Activated naive CD8-positive, alpha-beta T cell treated with anti-CD3 and anti-CD28 coated beads for 36 hours (primary cell): ENCODE results near the gene PPT2. TPM values are rescaled to one million over a fixed set of nuclear protein-coding genes. Genes with fewer than 3 reads are reported as not detected.
"Not testable (repeated sequence)": the region's sequence is repeated elsewhere in the genome, so short reads cannot be mapped to it uniquely, and the experiment has no call there.

Source experiments
- DNase-seq: peaks from one replicate; pipeline ENCODE4 v3.0.0; 2021
- H3K27ac Mint-ChIP-seq: one replicate; pipeline ENCODE4 v1.8.0; 2022; ENCODE audit warnings: mild to moderate bottlenecking, moderate library complexity, mixed read lengths
- H3K27me3 Mint-ChIP-seq: one replicate; pipeline ENCODE4 v1.8.0; 2022; ENCODE audit warnings: mild to moderate bottlenecking, mixed read lengths
- H3K36me3 Mint-ChIP-seq: one replicate; pipeline ENCODE4 v1.8.0; 2021; ENCODE audit warnings: mild to moderate bottlenecking, mixed read lengths
- H3K4me1 Mint-ChIP-seq: one replicate; pipeline ENCODE4 v1.8.0; 2021; ENCODE audit warnings: mixed read lengths
- H3K4me3 Mint-ChIP-seq: one replicate; pipeline ENCODE4 v1.8.0; 2022; ENCODE audit warnings: mild to moderate bottlenecking, moderate library complexity, mixed read lengths
- H3K9me3 Mint-ChIP-seq: one replicate; pipeline ENCODE4 v1.8.0; 2022; ENCODE audit warnings: mixed read lengths
- total RNA-seq, 2 experiments: library from RNA; stranded (reverse); gene quantifications; one replicate each; pipeline ENCODE4 v1.2.3, GENCODE V29; 2021

The PPT2 gene
- total RNA-seq, 2 experiments from 2014 or later: 19.5 to 24.4 TPM

- peaks cover 45% of the 10 kb centered on the region for H3K4me1 Mint-ChIP-seq
- not testable (repeated sequence) for H3K27me3 Mint-ChIP-seq, DNase-seq, H3K9me3 Mint-ChIP-seq
- H3K27ac Mint-ChIP-seq: peak overlapping the region; percentile 80
- peak overlapping the region; percentile 33 for H3K4me3 Mint-ChIP-seq
- H3K36me3 Mint-ChIP-seq: peaks cover 36% of the 10 kb centered on the region
Measured at GRCh38 chr6:32185681-32186131, 31.8 kb downstream of the PPT2 start.

GRCh38 chr6:32186151-32186840 lies 32.4 kb downstream of the PPT2 start:
- Mint-ChIP-seq H3K4me1 (peaks cover 47% of the 10 kb centered on the region), H3K4me3 (peak overlapping the region; percentile 33), H3K36me3 (peaks cover 39% of the 10 kb centered on the region), H3K27ac (peak overlapping the region; percentile 80)
- not testable (repeated sequence) for DNase-seq, H3K9me3 Mint-ChIP-seq, H3K27me3 Mint-ChIP-seq

GRCh38 chr6:32187009-32187709 lies 33.2 kb downstream of the PPT2 start:
- H3K27ac Mint-ChIP-seq: peak overlapping the region; percentile 80
- peaks cover 40% of the 10 kb centered on the region for H3K36me3 Mint-ChIP-seq
- no peaks in the 10 kb centered on the region for H3K27me3 Mint-ChIP-seq

GRCh38 chr6:32187725-32188380 lies 33.9 kb downstream of the PPT2 start:
- Mint-ChIP-seq H3K4me1 (peaks cover 47% of the 10 kb centered on the region), H3K27ac (peak overlapping the region; percentile 83), H3K4me3 (peak overlapping the region; percentile 87), H3K36me3 (peaks cover 41% of the 10 kb centered on the region)
- H3K27me3 Mint-ChIP-seq, H3K9me3 Mint-ChIP-seq, DNase-seq: not testable (repeated sequence)

More at GRCh38 chr6:32187009-32187709, 33.2 kb downstream of the PPT2 start:
- DNase-seq: no peak
- Mint-ChIP-seq H3K9me3 (no peaks in the 10 kb centered on the region), H3K4me3 (peak overlapping the region; percentile 87), H3K4me1 (peaks cover 47% of the 10 kb centered on the region)

GRCh38 chr6:32188381-32189068 lies 34.6 kb downstream of the PPT2 start:
- DNase-seq: no peak
- Mint-ChIP-seq H3K4me3 (peak overlapping the region; percentile 87), H3K36me3 (peaks cover 41% of the 10 kb centered on the region), H3K27ac (peak overlapping the region; percentile 83), H3K27me3 (no peaks in the 10 kb centered on the region), H3K9me3 (no peaks in the 10 kb centered on the region), H3K4me1 (peaks cover 49% of the 10 kb centered on the region)

GRCh38 chr6:32189069-32189741 lies 35.3 kb downstream of the PPT2 start:
- H3K9me3 Mint-ChIP-seq: no peaks in the 10 kb centered on the region
- peak overlapping the region; percentile 83 for H3K27ac Mint-ChIP-seq
- H3K4me3 Mint-ChIP-seq: peak overlapping the region; percentile 87
- H3K36me3 Mint-ChIP-seq: peaks cover 43% of the 10 kb centered on the region
- no peaks in the 10 kb centered on the region for H3K27me3 Mint-ChIP-seq
- no peak for DNase-seq
- peaks cover 54% of the 10 kb centered on the region for H3K4me1 Mint-ChIP-seq

- Mint-ChIP-seq H3K4me3 (peak overlapping the region; percentile 87), H3K27me3 (no peaks in the 10 kb centered on the region), H3K9me3 (no peaks in the 10 kb centered on the region), H3K4me1 (peaks cover 59% of the 10 kb centered on the region), H3K27ac (peak overlapping the region; percentile 83), H3K36me3 (peaks cover 43% of the 10 kb centered on the region)
- no peak for DNase-seq
Measured at GRCh38 chr6:32189742-32190053, 35.8 kb downstream of the PPT2 start.

GRCh38 chr6:32190054-32190851 lies 36.3 kb downstream of the PPT2 start, which contains the start of gene PBX2:
Gene PBX2 (minus strand): TSS chr6:32190202. CDS start chr6:32189915, 287 bp downstream.
- peak within 1 kb of the TSS; percentile 93 for H3K27ac Mint-ChIP-seq
- DNase-seq: peak; percentile 70
- peaks cover 43% of the 10 kb centered on the region for H3K36me3 Mint-ChIP-seq
- H3K27me3 Mint-ChIP-seq: no peaks in the 10 kb centered on the region
- peaks cover 62% of the 10 kb centered on the region for H3K4me1 Mint-ChIP-seq
- peak within 1 kb of the TSS; percentile 92 for H3K4me3 Mint-ChIP-seq
- no peaks in the 10 kb centered on the region for H3K9me3 Mint-ChIP-seq

- peaks cover 56% of the 10 kb centered on the region for H3K4me1 Mint-ChIP-seq
- no peaks in the 10 kb centered on the region for H3K9me3 Mint-ChIP-seq
- H3K27me3 Mint-ChIP-seq: no peaks in the 10 kb centered on the region
- H3K4me3 Mint-ChIP-seq: peak overlapping the region; percentile 92
- H3K27ac Mint-ChIP-seq: peak overlapping the region; percentile 93
- H3K36me3 Mint-ChIP-seq: peaks cover 39% of the 10 kb centered on the region
- no peak for DNase-seq
Measured at GRCh38 chr6:32190911-32191677, 37.2 kb downstream of the PPT2 start.

GRCh38 chr6:32191696-32192607 lies 38.0 kb downstream of the PPT2 start:
- peaks cover 31% of the 10 kb centered on the region for H3K36me3 Mint-ChIP-seq

GRCh38 chr6:32192608-32193039 lies 38.7 kb downstream of the PPT2 start, which contains the start of gene GPSM3:
Gene GPSM3 (minus strand): TSS chr6:32192643. CDS start chr6:32192513, 130 bp downstream.
- Mint-ChIP-seq H3K4me1 (peaks cover 46% of the 10 kb centered on the region), H3K4me3 (peak within 1 kb of the TSS; percentile 92), H3K27me3 (no peaks in the 10 kb centered on the region), H3K9me3 (no peaks in the 10 kb centered on the region), H3K27ac (peak within 1 kb of the TSS; percentile 93), H3K36me3 (peaks cover 26% of the 10 kb centered on the region)
- peak; percentile 50 for DNase-seq

More at GRCh38 chr6:32191696-32192607, 38.0 kb downstream of the PPT2 start:
- H3K27me3 Mint-ChIP-seq: no peaks in the 10 kb centered on the region
- peaks cover 52% of the 10 kb centered on the region for H3K4me1 Mint-ChIP-seq
- no peaks in the 10 kb centered on the region for H3K9me3 Mint-ChIP-seq
- no peak for DNase-seq
- peak overlapping the region; percentile 93 for H3K27ac Mint-ChIP-seq
- H3K4me3 Mint-ChIP-seq: peak overlapping the region; percentile 92

GRCh38 chr6:32193096-32193495 lies 39.2 kb downstream of the PPT2 start:
- not testable (repeated sequence) for H3K27me3 Mint-ChIP-seq, DNase-seq, H3K9me3 Mint-ChIP-seq
- Mint-ChIP-seq H3K27ac (peak overlapping the region; percentile 93), H3K4me1 (peaks cover 41% of the 10 kb centered on the region), H3K36me3 (peaks cover 22% of the 10 kb centered on the region), H3K4me3 (peak overlapping the region; percentile 92)
